ENCODE data around the gene TAF1C. TPM values are rescaled to one million over a fixed set of nuclear protein-coding genes. Genes with fewer than 3 reads are reported as not detected.

Gene TAF1C
- total RNA-seq, 4 donors from 2014 or later = 29.4 to 64.2 (median 56.3) TPM

GRCh38 chr16:84181144-84181915 lies 5.5 kb downstream of the TAF1C start:
- no peak overlapping the region for H3K4me3 ChIP-seq (replicated peaks in 1 of 3)
- H3K27me3 ChIP-seq = no peaks in the 10 kb centered on the region
- TF ChIP-seq POLR2A (IDR thresholded peaks at IDR 0.05) = no peak
- TF ChIP-seq CTCF (IDR thresholded peaks at IDR 0.05) = no peak
- peaks cover 36 to 44% of the 10 kb centered on the region in 2 donors for H3K36me3 ChIP-seq
- H3K27ac ChIP-seq = no peak overlapping the region
- intact Hi-C loops (cut with DNase I) = loop anchor here (5.0 to 10.0 kb wide), 2 partner anchors 94 to 217 kb away; partner anchors contain the start of gene NECAB2
- DNase-seq = no peak
- H3K9me3 ChIP-seq = no peaks in the 10 kb centered on the region
- 95% methylated on average over 29 to 41 of the region's 41 CpGs for WGBS, 2 donors
- peaks cover 19 to 31% of the 10 kb centered on the region in 2 donors for H3K4me1 ChIP-seq

GRCh38 chr16:84180519-84181140 lies 6.2 kb downstream of the TAF1C start:
- no peak for DNase-seq
- Histone ChIP-seq H3K27ac (no peak overlapping the region), H3K36me3 (peaks cover 36 to 44% of the 10 kb centered on the region in 2 donors), H3K4me3 (replicated peaks in 1 of 3) (no peak overlapping the region), H3K4me1 (peaks cover 17 to 32% of the 10 kb centered on the region in 2 donors), H3K9me3 (no peaks in the 10 kb centered on the region), H3K27me3 (no peaks in the 10 kb centered on the region)
- WGBS, 2 donors = 78 to 88% methylated on average over 16 to 18 of the region's 21 CpGs
- intact Hi-C loops (cut with DNase I) = loop anchor here (5.0 to 10.0 kb wide), 2 partner anchors 93 to 216 kb away; partner anchors contain the start of gene NECAB2
- TF ChIP-seq CTCF (IDR thresholded peaks at IDR 0.05) = no peak
- TF ChIP-seq POLR2A (IDR thresholded peaks at IDR 0.05) = no peak

GRCh38 chr16:84179612-84180320 lies 7.1 kb downstream of the TAF1C start:
- Histone ChIP-seq H3K4me1 (peaks cover 17 to 36% of the 10 kb centered on the region in 2 donors), H3K27me3 (no peaks in the 10 kb centered on the region), H3K9me3 (no peaks in the 10 kb centered on the region), H3K27ac (no peak overlapping the region), H3K36me3 (peaks cover 36 to 44% of the 10 kb centered on the region in 2 donors), H3K4me3 (replicated peaks in 1 of 3) (no peak overlapping the region)
- DNase-seq = no peak
- WGBS, 2 donors = 87 to 96% methylated on average over 5 to 22 of the region's 33 CpGs
- intact Hi-C loops (cut with DNase I) = loop anchor here (5.0 to 10.0 kb wide), 2 partner anchors 92 to 215 kb away; partner anchors contain the start of gene NECAB2
- no peak for TF ChIP-seq CTCF (IDR thresholded peaks at IDR 0.05)
- TF ChIP-seq POLR2A (IDR thresholded peaks at IDR 0.05) = no peak

GRCh38 chr16:84178892-84179611 lies 7.8 kb downstream of the TAF1C start:
- 90 to 96% methylated on average over 22 to 25 of the region's 28 CpGs for WGBS, 2 donors
- H3K4me1 ChIP-seq = peaks cover 17 to 36% of the 10 kb centered on the region in 2 donors
- peaks cover 36 to 44% of the 10 kb centered on the region in 2 donors for H3K36me3 ChIP-seq
- peak overlapping the region in 1 of 3 donors; percentile 98 for H3K27ac ChIP-seq
- no peaks in the 10 kb centered on the region for H3K9me3 ChIP-seq
- intact Hi-C loops (cut with DNase I) = no loop called here
- no peaks in the 10 kb centered on the region for H3K27me3 ChIP-seq
- no peak for DNase-seq
- no peak for TF ChIP-seq CTCF (IDR thresholded peaks at IDR 0.05)
- TF ChIP-seq POLR2A (IDR thresholded peaks at IDR 0.05) = no peak
- H3K4me3 ChIP-seq (replicated peaks in 1 of 3) = no peak overlapping the region

Data from thyroid gland (tissue), 4 donors.